H9 (cell line): ENCODE results near the gene NTSR2. TPM values are rescaled to one million over a fixed set of nuclear protein-coding genes. Genes with fewer than 3 reads are reported as not detected.

Experiments used
- DNase-seq: peaks from one replicate; pipeline ENCODE4 v3.0.0-alpha.2; 2017
- H2AFZ ChIP-seq: one replicate; pipeline ENCODE4 v1.6.1; 2013; ENCODE audit warnings: mild to moderate bottlenecking, low read length, control low read depth, moderate library complexity
- H2AK5ac ChIP-seq: 2 replicates; pipeline ENCODE4 v1.6.1; 2013; ENCODE audit warnings: low read length, control low read depth, mixed read lengths; ENCODE audit not compliant: insufficient read length
- H2BK120ac ChIP-seq: one replicate; pipeline ENCODE4 v1.6.1; 2013; ENCODE audit warnings: low read depth, mild to moderate bottlenecking, low read length, control low read depth, inconsistent platforms; ENCODE audit not compliant: poor library complexity, severe bottlenecking
- H2BK12ac ChIP-seq: 2 replicates; pipeline ENCODE4 v1.6.1; 2013; ENCODE audit warnings: low read length, control low read depth, mixed read lengths, low read depth; ENCODE audit not compliant: insufficient read length
- H2BK15ac ChIP-seq: 2 replicates; pipeline ENCODE4 v1.6.1; 2013; ENCODE audit warnings: low read depth, low read length, control low read depth
- H2BK20ac ChIP-seq: one replicate; pipeline ENCODE4 v1.6.1; 2013; ENCODE audit warnings: low read depth, mild to moderate bottlenecking, low read length, control low read depth, inconsistent platforms; ENCODE audit not compliant: poor library complexity, severe bottlenecking
- H2BK5ac ChIP-seq: 2 replicates; pipeline ENCODE4 v1.6.1; 2013; ENCODE audit warnings: low read length, control low read depth, mixed read lengths; ENCODE audit not compliant: insufficient read length
- H3K14ac ChIP-seq: 2 replicates; pipeline ENCODE4 v1.6.1; 2013; ENCODE audit warnings: low read length, control low read depth; ENCODE audit not compliant: insufficient read depth
- H3K18ac ChIP-seq: 2 replicates; pipeline ENCODE4 v1.6.1; 2013; ENCODE audit warnings: low read depth, mild to moderate bottlenecking, mixed read lengths, low read length, control low read depth; ENCODE audit not compliant: insufficient read length
- H3K23ac ChIP-seq: 2 replicates; pipeline ENCODE4 v1.6.1; 2013; ENCODE audit warnings: low read length, control low read depth, mixed read lengths, low read depth; ENCODE audit not compliant: insufficient read length
- H3K23me2 ChIP-seq: 2 replicates; pipeline ENCODE4 v1.6.1; 2013; ENCODE audit warnings: low read depth, mild to moderate bottlenecking, mixed read lengths, low read length, control low read depth; ENCODE audit not compliant: insufficient read length, poor library complexity, severe bottlenecking
- H3K27ac ChIP-seq: 2 replicates; pipeline ENCODE4 v1.5.1; 2013; ENCODE audit warnings: low read length, control low read depth, mixed read lengths, low read depth; ENCODE audit not compliant: insufficient read length
- H3K27me3 ChIP-seq: 2 replicates; pipeline ENCODE4 v1.6.1; 2013; ENCODE audit warnings: low read length, control low read depth, inconsistent platforms; ENCODE audit not compliant: insufficient read depth
- H3K4ac ChIP-seq: 2 replicates; pipeline ENCODE4 v1.6.1; 2013; ENCODE audit warnings: low read depth, mild to moderate bottlenecking, control low read depth, inconsistent platforms, low read length, moderate library complexity
- H3K4me1 ChIP-seq: 2 replicates; pipeline ENCODE4 v1.6.1; 2013; ENCODE audit warnings: low read length, control low read depth, inconsistent platforms; ENCODE audit not compliant: insufficient read depth
- H3K4me2 ChIP-seq: 2 replicates; pipeline ENCODE4 v1.6.1; 2013; ENCODE audit warnings: low read length, control low read depth, mixed read lengths; ENCODE audit not compliant: insufficient read length, insufficient read depth
- H3K56ac ChIP-seq: 2 replicates; pipeline ENCODE4 v1.6.1; 2013; ENCODE audit warnings: low read depth, mild to moderate bottlenecking, mixed read lengths, low read length, control low read depth; ENCODE audit not compliant: insufficient read length
- H3K79me1 ChIP-seq: 2 replicates; pipeline ENCODE4 v1.6.1; 2013; ENCODE audit warnings: low read depth, mild to moderate bottlenecking, moderate library complexity, low read length, control low read depth, inconsistent platforms; ENCODE audit not compliant: insufficient read depth, poor library complexity, severe bottlenecking
- H3K79me2 ChIP-seq: 2 replicates; pipeline ENCODE4 v1.6.1; 2013; ENCODE audit warnings: low read length, control low read depth, inconsistent platforms; ENCODE audit not compliant: insufficient read depth
- H3K9ac ChIP-seq: 2 replicates; pipeline ENCODE4 v1.6.1; 2013; ENCODE audit warnings: low read length, control low read depth, mixed read lengths; ENCODE audit not compliant: insufficient read length; ENCODE audit errors: extremely low read depth
- H3K9me3 ChIP-seq: one replicate; pipeline ENCODE4 v1.6.1; 2013; ENCODE audit warnings: low read depth, low read length, inconsistent platforms; ENCODE audit not compliant: control insufficient read depth
- H3T11ph ChIP-seq: one replicate; pipeline ENCODE4 v1.6.1; 2013; ENCODE audit warnings: mild to moderate bottlenecking, low read length, control low read depth, inconsistent platforms
- H4K20me1 ChIP-seq: one replicate; pipeline ENCODE4 v1.6.1; 2013; ENCODE audit not compliant: control insufficient read depth, insufficient read length, insufficient read depth
- H4K5ac ChIP-seq: 2 replicates; pipeline ENCODE4 v1.6.1; 2013; ENCODE audit warnings: low read depth, mild to moderate bottlenecking, mixed read lengths, low read length, control low read depth; ENCODE audit not compliant: insufficient read length
- H4K8ac ChIP-seq: replicated peaks from 2 replicates; pipeline ENCODE4 v1.6.1; 2013; ENCODE audit warnings: low read length, control low read depth, mixed read lengths, low read depth; ENCODE audit not compliant: insufficient read length
- H4K91ac ChIP-seq: 2 replicates; pipeline ENCODE4 v1.6.1; 2013; ENCODE audit warnings: low read depth, mild to moderate bottlenecking, moderate library complexity, mixed read lengths, low read length, control low read depth; ENCODE audit not compliant: insufficient read length
- H3K27ac Mint-ChIP-seq, 3 experiments: 2 replicates in 2 of 3; 3 replicates in 1 of 3; pipeline ENCODE4 v1.8.0; 2020 to 2021; ENCODE audit warnings: mixed read lengths in 3 of 3, mild to moderate bottlenecking in 1 of 3, moderate library complexity in 1 of 3
- H3K27me3 Mint-ChIP-seq: 2 replicates; pipeline ENCODE4 v1.8.0; 2021; ENCODE audit warnings: low read depth, mild to moderate bottlenecking, moderate library complexity, mixed read lengths
- H3K36me3 Mint-ChIP-seq, 3 experiments: 2 replicates in 2 of 3; 3 replicates in 1 of 3; pipeline ENCODE4 v1.8.0; 2020 to 2021; ENCODE audit warnings: low read depth in 3 of 3, mixed read lengths in 3 of 3; ENCODE audit not compliant: insufficient read depth in 1 of 3
- H3K4me1 Mint-ChIP-seq, 2 experiments: 2 replicates each; pipeline ENCODE4 v1.8.0; 2020; ENCODE audit warnings: mixed read lengths in 2 of 2
- H3K4me3 Mint-ChIP-seq, 2 experiments: 2 replicates in 1 of 2; 3 replicates in 1 of 2; pipeline ENCODE4 v1.8.0; 2020 to 2021; ENCODE audit warnings: mild to moderate bottlenecking in 2 of 2, mixed read lengths in 2 of 2, moderate library complexity in 1 of 2
- H3K9me3 Mint-ChIP-seq, 2 experiments: 2 replicates in 1 of 2; 3 replicates in 1 of 2; pipeline ENCODE4 v1.8.0; 2020; ENCODE audit warnings: mild to moderate bottlenecking in 2 of 2, mixed read lengths in 2 of 2, moderate library complexity in 1 of 2
- CTCF ChIP-seq: fragments of 200-600 bp; sonication (generic); conservative IDR thresholded peaks from 3 replicates; pipeline ENCODE4 v1.8.0; 2021; ENCODE audit warnings: antibody characterized with exemption, mild to moderate bottlenecking
- WGBS: extraction: QIAGEN DNeasy Blood & Tissue Kit; methylation state at CpG from one replicate; pipeline ENCODE4 v1.1.7; 2013; ENCODE audit warnings: missing lambda C conversion rate, low lambda C conversion rate, mixed read lengths; ENCODE audit not compliant: insufficient read length; ENCODE audit errors: extremely low coverage; 5-methylcytosine and 5-hydroxymethylcytosine counted together
- total RNA-seq: library from RNA; stranded (reverse); gene quantifications from 2 replicates; pipeline ENCODE4 v1.2.1, GENCODE V29; 2021

NTSR2 gene
- total RNA-seq, 1 experiment from 2014 or later = not detected

DNA sequence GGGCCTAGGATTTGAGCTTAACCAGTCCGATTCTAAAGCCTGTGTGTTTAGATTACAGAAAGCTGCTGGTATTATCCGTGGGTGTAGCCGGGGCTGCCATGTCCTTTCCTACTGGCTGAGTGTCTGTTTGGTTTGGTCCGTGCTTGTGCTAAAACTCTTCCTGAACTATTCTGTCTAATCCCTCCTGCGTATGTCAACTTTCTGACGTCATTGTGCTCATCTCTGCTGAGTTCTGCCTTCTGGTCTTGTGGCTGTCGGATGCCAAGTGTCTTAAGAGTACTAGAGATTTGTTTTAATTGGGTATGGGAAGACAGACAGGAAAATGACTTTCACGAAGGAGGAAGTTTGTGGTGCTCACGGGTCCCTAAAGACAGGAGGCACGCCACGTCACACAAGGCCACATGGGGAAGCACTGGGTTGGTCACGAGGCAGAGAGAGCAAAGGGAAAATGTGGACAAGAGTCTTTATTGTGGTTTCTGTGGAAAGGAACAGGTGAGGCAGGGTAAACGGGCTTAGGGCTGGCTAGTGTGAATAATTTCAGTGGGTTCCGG, 31.8 kb upstream of the NTSR2 start:
- no peak overlapping the region for H4K8ac ChIP-seq
- H3K18ac ChIP-seq = no peak overlapping the region
- H3K27me3 ChIP-seq = no peaks in the 10 kb centered on the region
- Mint-ChIP-seq H3K9me3 (peaks cover 5 to 9% of the 10 kb centered on the region in 2 experiments), H3K4me1 (no peaks in the 10 kb centered on the region; a peak in 1 of 4 replicates), H3K27me3 (peaks cover 6% of the 10 kb centered on the region; the same call in 1 of the 2 replicates), H3K36me3 (peaks cover 0 to 5% (median 4%) of the 10 kb centered on the region in 3 experiments; a peak in 5 of 7 replicates), H3K27ac (no peak overlapping the region), H3K4me3 (no peak overlapping the region)
- no peak overlapping the region for H3K23ac ChIP-seq
- no peaks in the 10 kb centered on the region for H3K4me1 ChIP-seq
- H2AK5ac ChIP-seq = no peak overlapping the region
- H2BK12ac ChIP-seq = no peak overlapping the region
- no peaks in the 10 kb centered on the region for H3K79me2 ChIP-seq
- H2BK5ac ChIP-seq = no peak overlapping the region
- no peak for TF ChIP-seq CTCF
- H2BK120ac ChIP-seq = no peak overlapping the region
- no peaks in the 10 kb centered on the region for H3K79me1 ChIP-seq
- no peaks in the 10 kb centered on the region for H3K23me2 ChIP-seq
- no peak overlapping the region for H4K91ac ChIP-seq
- WGBS = no CpG with 5 or more reads among the region's 14 CpGs
- no peak overlapping the region for H3K4ac ChIP-seq
- H3K9ac ChIP-seq = no peak overlapping the region
- no peaks in the 10 kb centered on the region for H3K9me3 ChIP-seq
- H4K20me1 ChIP-seq = no peaks in the 10 kb centered on the region
- H2BK20ac ChIP-seq = no peak overlapping the region
- no peak overlapping the region for H3K14ac ChIP-seq
- no peak for DNase-seq
- H3T11ph ChIP-seq = no peak overlapping the region
- no peak overlapping the region for H3K27ac ChIP-seq
- H2BK15ac ChIP-seq = no peak overlapping the region
- H3K56ac ChIP-seq = no peak overlapping the region
- no peak overlapping the region for H2AFZ ChIP-seq
- H4K5ac ChIP-seq = no peak overlapping the region
- no peak overlapping the region for H3K4me2 ChIP-seq
